ENCODE data around the gene ABHD14A.

- TF ChIP-seq MXI1 (IDR thresholded peaks at IDR 0.05; ENCODE audit: borderline replicate concordance, low read depth, low read length): no peak
- no peak for TF ChIP-seq CTCF (conservative IDR thresholded peaks at IDR 0.05; ENCODE audit: low read depth, low read length)
- TF ChIP-seq CHD1 (IDR thresholded peaks at IDR 0.05; ENCODE audit: low read depth, low read length): no peak
- no peak for TF ChIP-seq POLR2A (IDR thresholded peaks at IDR 0.05; ENCODE audit: low read depth, low read length)
- TF ChIP-seq RAD21 (IDR thresholded peaks at IDR 0.05; ENCODE audit: low read length): no peak
Measured at GRCh38 chr3:51962854-51963530, 11.9 kb upstream of the ABHD14A start.
